ENCODE results near the gene BDNF. TPM values are rescaled to one million over a fixed set of nuclear protein-coding genes. Genes with fewer than 3 reads are reported as not detected.

BDNF gene
- total and polyA plus RNA-seq, 2 of the 8 experiments (the other 6 are each of a cell fraction or from before 2014, with no cell fraction given) = 2.4 to 5.4 TPM

GRCh38 chr11:27610946-27611345 lies 89.3 kb downstream of the BDNF start:
- CTCF ChIA-PET (ENCODE audit: partially characterized antibody) = interaction anchor here (0.6 to 1.0 kb wide), 3 partner anchors 25 to 403 kb away, joined by 3 read pairs; no protein-coding TSS in a partner anchor
- H3K79me2 ChIP-seq (ENCODE audit: control insufficient read depth in 1 of 2, insufficient read depth in 2 of 2, low read length in 2 of 2) = no peaks in the 10 kb centered on the region
- TF ChIP-seq POLR2A (IDR thresholded peaks at IDR 0.05; ENCODE audit: control extremely low read depth in 1 of 2, low read depth in 2 of 2, low read length in 2 of 2) = peak; percentile 51 to 70
- TF ChIP-seq HDAC2 (IDR thresholded peaks at IDR 0.05; ENCODE audit: borderline replicate concordance in 1 of 2, low read depth in 2 of 2, low read length in 2 of 2) = no peak

More at GRCh38 chr11:27610946-27611345, 89.3 kb downstream of the BDNF start:
- POLR2A ChIA-PET (ENCODE audit: partially characterized antibody) = interaction anchor here (0.6 to 14.1 kb wide), 10 partner anchors 8 to 107 kb away, joined by 3 to 208 read pairs (median 4); no protein-coding TSS in a partner anchor
- H4K5ac ChIP-seq (ENCODE audit: insufficient read length, low read depth, low read length) = no peak overlapping the region
- no peak overlapping the region for H3K23ac ChIP-seq (ENCODE audit: insufficient read length)
- H4K20me1 ChIP-seq (replicated peaks in 1 of 2; ENCODE audit: control insufficient read depth in 1 of 2, insufficient read depth in 2 of 2, low read length in 2 of 2) = peaks cover 0 to 1% of the 10 kb centered on the region in 2 experiments
- no peak overlapping the region for H3K4me2 ChIP-seq (ENCODE audit: insufficient read depth in 1 of 2, low read depth in 2 of 2, low read length in 2 of 2)
- H3K56ac ChIP-seq (replicated peaks; ENCODE audit: insufficient read length, low read depth, low read length) = no peak overlapping the region
- no peak overlapping the region for H3K9ac ChIP-seq (replicated peaks in 1 of 4; ENCODE audit: extremely low read depth in 1 of 4, low read depth in 3 of 4, low read length in 3 of 4)
- DNase-seq (ENCODE audit: low read depth in 1 of 2, low spot score in 2 of 2) = no peak
- no peak overlapping the region for H2BK5ac ChIP-seq (ENCODE audit: low read depth, low read length)
- H3K23me2 ChIP-seq (ENCODE audit: low read depth, low read length) = no peaks in the 10 kb centered on the region
- H3K27me3 ChIP-seq (replicated peaks in 1 of 4; ENCODE audit: control insufficient read depth in 3 of 4, extremely low read depth in 1 of 4, insufficient read depth in 3 of 4, low read length in 3 of 4) = no peaks in the 10 kb centered on the region
- H3K4ac ChIP-seq (replicated peaks; ENCODE audit: insufficient read length, low read depth, low read length) = no peak overlapping the region
- no peak overlapping the region for H4K91ac ChIP-seq (replicated peaks; ENCODE audit: insufficient read length, low read length)
- no peak overlapping the region for H3K4me3 ChIP-seq (ENCODE audit: extremely low read depth in 1 of 4, insufficient read depth in 2 of 4, low read depth in 3 of 4, low read length in 4 of 4)
- no peak overlapping the region for H4K8ac ChIP-seq (ENCODE audit: extremely low read depth, insufficient read depth, low read length)
- H3K36me3 ChIP-seq (ENCODE audit: control insufficient read depth in 2 of 4, insufficient read depth in 4 of 4, low read length in 3 of 4) = peaks cover 2 to 7% (median 4%) of the 10 kb centered on the region in 4 experiments; a peak in 3 of 8 replicates
- H2AK5ac ChIP-seq (ENCODE audit: low read depth, low read length) = no peak overlapping the region
- no peak for FAIRE-seq
- H3K27ac ChIP-seq (ENCODE audit: low read depth, low read length) = no peak overlapping the region
- no peaks in the 10 kb centered on the region for H3K79me1 ChIP-seq (ENCODE audit: low read depth, low read length)
- no peak overlapping the region for H2BK20ac ChIP-seq (ENCODE audit: low read length)
- no peaks in the 10 kb centered on the region for H3K4me1 ChIP-seq (replicated peaks in 1 of 4; ENCODE audit: control insufficient read depth in 3 of 4, insufficient read depth in 4 of 4, low read length in 3 of 4)
- no peak overlapping the region for H2BK120ac ChIP-seq (replicated peaks; ENCODE audit: low read depth, low read length)
- no peak overlapping the region for H2AFZ ChIP-seq (ENCODE audit: low read length)
- no peaks in the 10 kb centered on the region for H3K9me3 ChIP-seq (ENCODE audit: insufficient read depth in 2 of 2, low read depth in 1 of 2, low read length in 1 of 2)
- no peak overlapping the region for H3K14ac ChIP-seq (ENCODE audit: insufficient read length)
- H2BK12ac ChIP-seq (ENCODE audit: low read depth, low read length) = no peak overlapping the region
- no peak overlapping the region for H3K18ac ChIP-seq (ENCODE audit: extremely low read depth, low read length)
- H2BK15ac ChIP-seq (ENCODE audit: low read length) = no peak overlapping the region
